GM12875 (cell line): ENCODE results near the gene PDGFA.

ENCODE experiments used
- H3K4me3 ChIP-seq: one replicate; pipeline ENCODE4 v1.5.1; 2011; ENCODE audit warnings: low read depth, low read length, control low read depth
- TF ChIP-seq, protein P1 (sequence below): IDR thresholded peaks from 2 replicates; pipeline ENCODE4 v1.5.1; 2011; ENCODE audit warnings: low read depth, mild to moderate bottlenecking, control low read depth, inconsistent platforms, low read length, moderate library complexity, borderline replicate concordance; ENCODE audit not compliant: insufficient read depth

PDGFA gene

DNA sequence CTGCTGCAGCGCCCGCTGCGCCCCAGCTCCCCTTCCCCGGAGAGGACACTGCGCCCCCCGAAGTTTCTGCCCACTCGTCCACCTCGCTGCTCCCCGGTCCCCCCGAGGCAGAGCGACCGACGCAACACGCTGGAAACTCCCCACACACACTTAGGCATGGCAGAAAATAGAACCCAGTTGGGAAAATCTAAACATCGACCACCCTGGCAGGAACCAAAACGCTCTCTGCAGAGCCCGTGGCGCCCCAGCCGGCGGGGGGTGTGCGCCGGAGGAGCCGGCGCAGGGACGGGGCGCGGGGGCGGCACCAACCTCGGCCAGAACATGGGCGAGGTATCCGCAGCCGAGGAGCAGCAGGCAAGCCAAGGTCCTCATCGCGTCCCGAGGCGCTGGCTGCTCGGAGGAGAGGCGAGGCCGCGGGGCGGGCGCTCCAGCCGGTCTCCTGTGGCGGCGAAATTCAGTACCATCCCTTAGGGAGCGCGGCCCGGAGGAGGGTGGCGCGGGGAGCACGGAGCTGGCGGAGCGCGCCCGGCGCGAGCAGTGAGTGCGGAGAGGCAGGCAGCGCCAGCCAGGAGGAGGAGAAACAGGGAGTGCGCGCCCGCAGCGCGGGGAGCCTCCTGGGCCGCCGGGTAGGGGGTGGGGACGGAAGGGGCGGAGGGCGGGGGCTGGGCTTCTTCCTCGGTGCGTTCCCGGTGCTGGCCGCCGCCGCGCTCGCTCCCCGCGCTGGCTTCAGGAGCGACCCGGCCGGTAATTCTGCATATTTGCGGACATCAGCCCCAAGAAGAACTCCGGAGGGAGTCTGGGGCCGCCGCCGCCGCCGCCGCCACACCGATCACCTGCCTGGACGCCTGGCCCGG is 789 bp downstream of the PDGFA start:
- peak overlapping the region; percentile 43 for H3K4me3 ChIP-seq
- TF ChIP-seq, protein P1, sequence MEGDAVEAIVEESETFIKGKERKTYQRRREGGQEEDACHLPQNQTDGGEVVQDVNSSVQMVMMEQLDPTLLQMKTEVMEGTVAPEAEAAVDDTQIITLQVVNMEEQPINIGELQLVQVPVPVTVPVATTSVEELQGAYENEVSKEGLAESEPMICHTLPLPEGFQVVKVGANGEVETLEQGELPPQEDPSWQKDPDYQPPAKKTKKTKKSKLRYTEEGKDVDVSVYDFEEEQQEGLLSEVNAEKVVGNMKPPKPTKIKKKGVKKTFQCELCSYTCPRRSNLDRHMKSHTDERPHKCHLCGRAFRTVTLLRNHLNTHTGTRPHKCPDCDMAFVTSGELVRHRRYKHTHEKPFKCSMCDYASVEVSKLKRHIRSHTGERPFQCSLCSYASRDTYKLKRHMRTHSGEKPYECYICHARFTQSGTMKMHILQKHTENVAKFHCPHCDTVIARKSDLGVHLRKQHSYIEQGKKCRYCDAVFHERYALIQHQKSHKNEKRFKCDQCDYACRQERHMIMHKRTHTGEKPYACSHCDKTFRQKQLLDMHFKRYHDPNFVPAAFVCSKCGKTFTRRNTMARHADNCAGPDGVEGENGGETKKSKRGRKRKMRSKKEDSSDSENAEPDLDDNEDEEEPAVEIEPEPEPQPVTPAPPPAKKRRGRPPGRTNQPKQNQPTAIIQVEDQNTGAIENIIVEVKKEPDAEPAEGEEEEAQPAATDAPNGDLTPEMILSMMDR = no peak

DNA sequence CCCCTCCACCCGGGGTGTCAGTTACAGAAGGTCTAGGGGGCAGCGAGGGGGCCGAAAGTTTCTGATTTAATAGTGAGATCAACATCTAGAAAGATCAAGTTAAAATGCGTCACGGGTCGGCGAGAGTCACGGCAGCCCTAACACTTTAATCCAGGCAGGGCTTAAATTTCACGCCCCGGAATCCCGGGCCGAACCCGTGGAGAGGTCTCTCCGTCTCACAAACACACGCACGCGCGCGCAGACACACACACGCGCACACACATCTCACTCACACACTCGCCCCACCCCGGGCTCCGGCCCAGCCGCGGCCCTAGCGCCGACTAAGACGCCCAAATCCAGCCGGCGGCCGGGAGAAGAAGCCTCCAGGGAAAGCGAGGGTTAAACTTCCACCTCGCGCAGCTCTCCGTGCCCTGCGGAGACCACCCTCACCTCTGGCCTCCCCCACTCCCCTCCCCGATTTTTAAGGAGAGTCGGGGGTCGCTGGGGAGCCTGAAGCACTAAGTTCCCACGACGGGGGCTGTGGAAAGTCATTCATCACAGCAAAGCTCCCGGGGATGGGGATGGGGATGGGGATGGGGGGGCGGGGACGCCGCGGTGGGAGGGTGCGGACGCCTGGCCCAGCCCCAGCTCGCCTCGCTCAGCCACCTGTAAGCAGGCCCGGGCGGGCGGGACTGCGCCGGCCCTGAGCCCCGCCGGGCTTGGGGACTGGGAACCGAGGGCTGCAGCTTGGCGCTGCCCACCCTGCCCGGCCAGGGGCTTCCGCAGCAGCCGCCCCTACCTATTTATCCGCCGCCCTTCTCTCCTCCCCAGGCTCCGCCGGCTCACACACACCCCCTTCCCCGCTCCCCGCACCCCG is 1.6 kb downstream of the PDGFA start:
- TF ChIP-seq, protein P1 = no peak
- H3K4me3 ChIP-seq = peak overlapping the region; percentile 39

DNA sequence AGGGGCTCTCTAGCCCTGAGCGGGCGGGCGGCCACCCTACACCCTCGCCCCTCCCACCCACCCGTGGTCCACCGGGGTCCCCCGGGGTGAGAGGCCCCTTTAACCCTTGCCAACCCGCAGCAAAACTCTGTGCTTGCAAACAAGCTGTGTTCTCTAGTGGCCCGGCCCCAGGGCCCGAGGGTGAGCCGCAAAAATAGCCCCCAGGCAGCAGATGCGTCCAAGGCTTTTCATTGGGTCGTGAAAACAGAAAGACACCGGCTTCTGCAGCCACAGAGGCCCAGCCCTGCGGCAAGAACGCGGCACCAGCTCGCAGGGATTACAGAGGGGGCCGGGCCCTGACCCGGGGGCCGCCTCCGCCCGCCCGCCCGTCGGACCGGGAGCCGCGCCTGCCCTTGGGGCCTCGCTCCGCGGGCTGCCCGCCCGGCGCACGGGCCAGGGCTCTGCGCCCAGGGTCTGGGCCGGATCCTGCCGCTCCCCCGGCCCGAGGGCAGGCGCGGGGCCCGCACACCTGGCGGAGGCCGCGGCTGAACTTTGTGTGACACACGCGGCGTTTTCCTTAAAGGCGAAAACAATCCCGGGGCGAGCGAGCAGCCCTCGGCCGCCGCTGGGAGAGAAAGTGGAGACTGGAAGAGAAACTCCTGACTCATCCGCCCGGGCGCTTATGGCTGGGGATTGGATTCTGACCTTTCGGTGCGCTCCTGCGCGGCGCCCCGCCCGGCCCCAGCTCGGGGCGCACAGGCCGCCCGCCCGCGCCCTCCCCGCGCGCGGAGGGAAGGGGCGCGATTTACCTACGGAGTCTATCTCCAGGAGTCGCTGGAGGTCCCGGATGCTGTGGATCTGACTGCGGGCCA is 2.8 kb downstream of the PDGFA start:
- no peak overlapping the region for H3K4me3 ChIP-seq
- TF ChIP-seq, protein P1 = no peak

DNA sequence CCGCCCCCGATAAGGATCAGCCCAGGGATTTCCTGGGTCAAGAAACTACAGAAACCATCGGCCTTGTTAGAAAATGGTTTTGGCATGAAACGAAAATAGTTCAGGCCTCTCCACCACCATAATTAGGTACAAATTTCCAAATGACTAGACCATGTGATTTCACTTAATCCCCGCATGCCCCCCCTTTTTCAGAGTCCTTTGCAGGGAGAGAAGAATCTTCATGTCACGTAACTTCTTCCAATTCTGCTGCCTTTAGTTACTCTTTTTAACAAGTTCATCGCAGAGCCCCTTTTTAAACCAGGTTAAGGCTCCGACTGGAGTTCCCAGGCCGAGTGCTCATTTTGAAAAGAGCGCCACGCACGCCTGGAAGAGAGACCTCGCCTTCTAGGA is 3.4 kb downstream of the PDGFA start:
- H3K4me3 ChIP-seq = no peak overlapping the region
- TF ChIP-seq, protein P1 = no peak

DNA sequence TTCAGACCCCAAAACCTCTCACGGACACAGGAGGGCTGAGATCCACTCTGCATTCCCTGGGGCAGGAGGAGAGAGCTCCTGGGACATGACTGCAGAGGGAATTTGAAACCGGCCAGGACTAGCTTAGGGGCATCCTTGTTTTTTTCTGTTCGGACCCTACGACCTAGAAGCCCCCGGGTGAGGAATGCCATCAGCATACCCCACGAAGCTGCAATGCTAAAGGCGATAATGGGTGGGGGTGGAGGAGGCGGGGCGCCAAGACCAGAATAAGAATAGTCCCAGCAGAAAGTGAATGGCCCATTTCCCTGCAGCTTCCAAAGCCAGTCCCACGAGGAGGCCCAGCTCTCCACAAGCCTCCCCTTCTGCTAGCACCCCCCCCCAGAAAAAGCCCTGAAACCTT is 4.0 kb downstream of the PDGFA start:
- TF ChIP-seq, protein P1 = no peak
- H3K4me3 ChIP-seq = no peak overlapping the region

DNA sequence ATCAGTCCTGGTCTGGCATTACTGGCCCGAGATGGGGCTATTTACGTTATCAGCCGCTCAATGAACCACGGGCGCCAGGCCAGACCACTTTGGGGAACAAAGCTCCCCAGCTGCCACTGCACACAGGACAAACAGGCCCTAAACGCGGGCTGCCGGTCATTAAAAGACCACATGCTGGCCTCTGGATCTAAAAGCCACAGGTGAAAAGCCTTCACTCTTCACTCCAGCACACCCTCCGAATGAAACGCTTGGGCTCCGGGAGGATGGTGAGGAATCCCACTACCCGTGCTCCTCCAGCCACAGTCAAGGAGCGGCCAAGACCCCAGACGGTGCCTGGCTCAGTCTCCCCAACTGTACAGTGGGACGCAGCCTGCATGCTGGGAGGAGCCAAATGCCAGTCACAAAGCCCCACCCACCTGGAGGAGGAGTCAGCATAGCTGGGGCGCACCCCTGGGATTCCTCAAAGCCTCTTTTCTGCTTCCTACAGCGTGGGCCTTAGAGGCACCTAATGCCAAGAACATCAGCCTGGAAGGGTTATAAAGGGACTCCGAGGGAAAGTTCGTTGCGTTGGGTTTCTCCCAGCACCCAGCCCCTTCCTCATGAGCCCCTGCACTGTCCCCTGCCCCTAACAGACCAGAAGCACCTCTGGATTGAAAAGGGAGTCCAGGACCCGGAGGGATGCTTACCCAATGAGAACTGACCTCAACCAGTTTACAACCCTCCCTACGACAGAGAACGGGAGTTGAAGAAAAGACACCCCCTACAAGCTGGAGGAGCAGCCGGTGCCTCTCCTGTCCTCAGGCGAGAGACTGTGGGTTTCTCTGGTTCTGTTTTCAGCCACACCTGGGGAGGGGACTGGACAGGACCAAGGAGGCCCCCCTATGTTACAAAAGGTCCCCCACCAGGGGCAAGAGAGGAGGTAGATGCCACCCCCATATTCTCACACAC is 4.7 kb downstream of the PDGFA start:
- TF ChIP-seq, protein P1 = no peak
- H3K4me3 ChIP-seq = no peak overlapping the region
